OCI-LY1 (cell line): ENCODE measurements around the gene CNPPD1.

Experiments
- EZH2 ChIP-seq: fragments of 200-600 bp; sonication (generic), shearing (Covaris generic); IDR thresholded peaks from 2 replicates; pipeline ENCODE4 v1.8.0; 2017; ENCODE audit warnings: borderline replicate concordance, mixed run types, mild to moderate bottlenecking, antibody characterized with exemption, low read length, moderate library complexity, mixed read lengths
- TF ChIP-seq, protein P1 (sequence below): fragments of 200-600 bp; sonication (generic), shearing (Covaris generic); IDR thresholded peaks from 2 replicates; pipeline ENCODE4 v1.5.1; 2017; ENCODE audit warnings: mild to moderate bottlenecking, antibody characterized with exemption, low read length, moderate library complexity, mixed read lengths

DNA sequence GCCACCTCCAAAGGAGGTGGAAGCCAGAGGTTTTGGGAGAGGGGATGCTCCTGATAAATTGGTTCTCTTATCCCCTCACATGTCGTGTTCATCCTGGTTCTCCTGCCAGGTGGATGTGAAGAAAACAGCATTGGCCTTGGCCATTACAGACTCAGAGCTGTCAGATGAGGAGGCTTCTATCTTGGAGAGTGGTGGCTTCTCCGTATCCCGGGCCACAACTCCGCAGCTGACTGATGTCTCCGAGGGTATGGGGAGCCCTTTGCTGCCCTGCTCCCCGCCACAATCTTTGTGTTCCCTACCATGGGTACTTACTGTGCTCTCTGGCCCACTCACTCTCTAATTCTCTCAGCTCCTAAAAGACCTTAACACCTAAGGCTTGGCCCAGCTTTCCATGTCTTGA lies 4.8 kb upstream of the CNPPD1 start:
- TF ChIP-seq, protein P1, sequence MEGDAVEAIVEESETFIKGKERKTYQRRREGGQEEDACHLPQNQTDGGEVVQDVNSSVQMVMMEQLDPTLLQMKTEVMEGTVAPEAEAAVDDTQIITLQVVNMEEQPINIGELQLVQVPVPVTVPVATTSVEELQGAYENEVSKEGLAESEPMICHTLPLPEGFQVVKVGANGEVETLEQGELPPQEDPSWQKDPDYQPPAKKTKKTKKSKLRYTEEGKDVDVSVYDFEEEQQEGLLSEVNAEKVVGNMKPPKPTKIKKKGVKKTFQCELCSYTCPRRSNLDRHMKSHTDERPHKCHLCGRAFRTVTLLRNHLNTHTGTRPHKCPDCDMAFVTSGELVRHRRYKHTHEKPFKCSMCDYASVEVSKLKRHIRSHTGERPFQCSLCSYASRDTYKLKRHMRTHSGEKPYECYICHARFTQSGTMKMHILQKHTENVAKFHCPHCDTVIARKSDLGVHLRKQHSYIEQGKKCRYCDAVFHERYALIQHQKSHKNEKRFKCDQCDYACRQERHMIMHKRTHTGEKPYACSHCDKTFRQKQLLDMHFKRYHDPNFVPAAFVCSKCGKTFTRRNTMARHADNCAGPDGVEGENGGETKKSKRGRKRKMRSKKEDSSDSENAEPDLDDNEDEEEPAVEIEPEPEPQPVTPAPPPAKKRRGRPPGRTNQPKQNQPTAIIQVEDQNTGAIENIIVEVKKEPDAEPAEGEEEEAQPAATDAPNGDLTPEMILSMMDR, result no peak
- no peak for TF ChIP-seq EZH2
